NK-92 (cell line): Measurements from ENCODE around the gene SGMS2.
"Not testable (repeated sequence)": the region's sequence is repeated elsewhere in the genome, so short reads cannot be mapped to it uniquely, and the experiment has no call there.

Experiments used
- DNase-seq: peaks from one replicate; lab custom pipeline; 2025; ENCODE audit not compliant: unreplicated experiment; lab: John Stamatoyannopoulos, UW

SGMS2 gene

GRCh38 chr4:107863850-107864371 is 39.2 kb downstream of the SGMS2 start:
- no peak for DNase-seq

GRCh38 chr4:107866726-107867125 is 42.0 kb downstream of the SGMS2 start:
- no peak for DNase-seq

DNA sequence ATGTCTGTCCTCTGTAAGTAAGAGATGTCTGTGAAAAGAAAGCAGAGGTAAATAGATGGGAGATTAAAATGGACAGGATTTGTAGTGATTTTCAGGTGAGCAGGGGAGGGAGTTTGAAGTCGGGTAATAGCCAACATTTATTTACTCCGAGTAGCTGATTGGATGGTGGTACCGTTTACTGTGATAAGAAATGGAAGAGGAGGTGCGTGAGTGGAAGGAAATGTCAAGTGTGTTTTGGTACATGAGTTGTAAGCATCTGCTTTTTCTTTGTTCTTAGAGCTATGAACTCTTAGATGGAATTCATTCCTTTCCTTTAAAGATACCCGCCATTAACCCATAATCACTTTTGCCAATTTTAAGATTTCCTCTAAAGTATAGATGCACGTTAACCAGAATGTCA is 45.5 kb downstream of the SGMS2 start:
- DNase-seq = no peak

- no peak for DNase-seq
Observed at GRCh38 chr4:107870916-107871786, 46.4 kb downstream of the SGMS2 start.

GRCh38 chr4:107874024-107874423 is 49.3 kb downstream of the SGMS2 start:
- DNase-seq = no peak

DNA sequence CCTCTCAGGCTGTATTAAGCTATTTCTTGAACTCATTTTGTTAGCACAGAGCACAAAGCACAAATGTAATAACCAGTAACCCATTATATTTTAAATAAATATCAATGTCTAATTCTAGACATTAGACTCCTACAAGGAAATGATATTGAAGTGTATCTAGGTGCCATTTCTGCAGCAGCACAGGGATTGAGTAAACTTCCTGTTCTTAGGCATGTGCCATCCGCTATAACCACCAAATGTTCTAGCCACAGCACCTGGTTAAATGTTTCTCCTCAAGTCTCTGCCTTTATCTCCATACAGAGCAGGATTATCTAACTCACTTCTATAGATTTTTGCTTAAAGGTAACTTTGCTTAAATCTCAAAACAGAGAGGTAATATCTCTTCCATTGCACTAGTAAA is 51.4 kb downstream of the SGMS2 start:
- no peak for DNase-seq

GRCh38 chr4:107877361-107877760 is 52.6 kb downstream of the SGMS2 start:
- DNase-seq = no peak

DNA sequence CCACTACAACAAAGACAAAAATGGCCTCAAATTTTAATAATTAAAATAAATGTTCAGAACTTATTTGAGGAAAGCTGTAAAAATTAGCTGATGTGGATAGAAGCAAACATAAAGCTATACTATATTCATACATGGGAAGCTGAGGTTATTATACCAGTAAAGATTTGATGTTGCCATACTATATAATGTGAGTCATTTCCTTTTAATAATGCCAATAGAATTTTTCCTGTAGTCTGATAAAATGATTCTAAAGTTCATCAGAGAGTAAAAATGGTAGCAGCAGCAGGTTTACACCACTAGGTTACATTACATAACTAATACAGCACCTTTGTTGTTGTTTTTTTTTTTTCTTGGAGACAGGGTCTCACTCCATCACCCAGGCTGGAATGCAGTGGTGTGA is 61.1 kb downstream of the SGMS2 start:
- DNase-seq = no peak

DNA sequence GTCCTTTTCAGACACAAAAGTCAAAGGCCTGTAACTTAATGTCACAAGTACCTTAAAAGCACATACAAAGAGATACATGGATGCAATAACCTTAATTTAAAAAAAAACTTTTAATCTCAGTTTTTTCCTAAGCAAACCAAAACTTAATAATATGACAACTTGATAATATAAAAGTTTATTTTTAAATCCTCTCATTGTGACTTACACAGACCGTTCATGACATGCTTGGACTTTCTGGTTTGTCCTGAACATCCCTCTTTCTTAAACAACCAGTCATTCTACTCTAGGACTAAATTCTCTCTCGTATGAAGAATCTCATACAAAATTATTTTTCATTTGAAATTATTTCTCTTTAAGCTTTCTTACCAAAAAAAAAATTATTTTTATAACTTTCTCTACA is 63.5 kb downstream of the SGMS2 start:
- no peak for DNase-seq

DNA sequence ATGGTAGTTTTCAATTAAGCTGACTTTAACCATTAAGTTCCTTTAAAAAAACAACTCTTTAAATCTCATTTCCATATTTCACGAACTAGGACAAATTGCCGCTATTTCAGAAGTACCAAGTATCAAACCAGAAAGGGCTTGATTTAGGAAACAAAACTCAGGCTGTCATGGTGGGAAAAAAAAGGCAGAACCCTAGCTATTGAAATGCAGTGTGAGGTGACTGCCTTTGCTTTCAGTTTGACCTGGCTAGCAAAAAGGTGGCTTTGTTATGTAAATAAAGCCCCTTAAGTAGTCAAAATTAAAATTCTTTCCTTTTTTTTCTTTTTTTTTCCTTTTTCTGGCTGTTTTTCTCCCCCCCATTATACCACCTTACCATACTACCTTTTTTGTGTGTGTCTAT is 66.0 kb downstream of the SGMS2 start:
- no peak for DNase-seq

GRCh38 chr4:107891299-107891698 is 66.6 kb downstream of the SGMS2 start:
- no peak for DNase-seq

DNA sequence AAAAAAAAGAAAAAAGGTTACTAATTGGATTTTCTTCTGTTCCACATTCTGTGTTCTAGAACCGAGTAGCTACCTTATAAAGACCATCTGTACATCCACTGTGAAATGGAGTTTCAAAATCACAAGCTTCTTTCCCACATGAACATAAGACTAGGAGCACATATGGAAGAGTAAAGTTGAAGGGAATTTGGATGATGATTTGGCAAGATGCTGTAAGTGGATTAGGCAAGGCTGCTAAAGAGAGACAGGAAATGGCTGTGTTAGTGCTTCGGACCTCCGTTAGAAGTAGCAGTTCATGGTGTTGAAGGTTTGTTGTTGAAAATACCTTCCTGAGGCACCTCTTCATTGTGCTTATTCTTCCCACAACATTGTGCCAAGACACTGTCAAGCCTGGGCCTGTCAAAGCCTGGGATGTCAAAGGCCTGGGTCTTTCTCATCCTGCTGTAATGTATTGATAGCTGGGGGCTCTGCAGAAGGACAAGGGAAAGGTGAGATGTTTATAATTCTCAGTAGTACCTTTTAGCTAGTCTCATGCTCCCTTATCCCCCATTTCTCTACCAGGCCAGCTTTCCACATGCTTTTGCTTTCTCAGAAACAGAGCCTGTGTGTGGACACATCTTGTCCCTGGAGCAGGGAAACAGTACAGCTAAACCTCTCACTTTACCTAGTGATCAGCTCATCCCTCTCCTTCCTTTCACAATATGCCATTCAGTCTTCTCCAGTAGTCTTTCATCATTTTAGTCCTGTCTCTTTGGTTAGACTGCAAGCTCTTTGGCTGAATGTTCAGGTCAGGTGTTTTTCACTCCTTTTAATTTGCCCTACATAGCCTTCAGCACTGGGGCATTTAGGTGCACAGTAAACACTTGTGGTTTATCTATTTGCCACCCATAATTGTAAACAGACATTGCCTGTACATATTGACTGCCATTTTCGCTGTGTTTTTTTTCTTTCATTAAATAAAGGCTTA is 68.7 kb downstream of the SGMS2 start:
- no peak for DNase-seq

- DNase-seq = no peak
Observed at GRCh38 chr4:107894138-107894603, 69.4 kb downstream of the SGMS2 start.

- DNase-seq = no peak
Observed at GRCh38 chr4:107896158-107896645, 71.5 kb downstream of the SGMS2 start.

GRCh38 chr4:107896646-107897045 is 71.9 kb downstream of the SGMS2 start:
- DNase-seq = no peak

DNA sequence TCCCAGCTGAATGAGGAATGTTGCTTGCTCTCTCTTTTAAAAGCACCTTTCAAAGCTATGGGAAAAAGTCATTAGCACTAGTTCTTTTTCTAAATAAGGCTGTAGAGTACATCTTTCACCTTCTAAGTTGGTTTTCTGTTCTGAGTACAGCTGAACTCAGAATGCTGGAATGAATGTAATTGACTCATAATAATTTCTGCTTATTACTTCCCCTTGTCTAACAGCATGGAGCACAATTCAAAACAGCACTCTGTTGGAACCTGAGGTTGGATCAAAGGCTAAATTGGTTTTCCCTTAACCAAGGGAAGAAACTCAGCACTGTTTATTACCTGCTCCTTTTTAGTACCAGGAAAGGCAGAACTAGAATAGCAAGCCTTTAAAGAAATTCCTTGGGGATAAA is 73.1 kb downstream of the SGMS2 start:
- no peak for DNase-seq

GRCh38 chr4:107900067-107900466 is 75.3 kb downstream of the SGMS2 start:
- DNase-seq = no peak

GRCh38 chr4:107900508-107900907 is 75.8 kb downstream of the SGMS2 start:
- DNase-seq = no peak

- DNase-seq = no peak
Observed at GRCh38 chr4:107901213-107901934, 76.6 kb downstream of the SGMS2 start.

GRCh38 chr4:107902715-107903114 is 78.0 kb downstream of the SGMS2 start:
- DNase-seq = no peak

- not testable (repeated sequence) for DNase-seq
Observed at GRCh38 chr4:107905082-107905481, 80.3 kb downstream of the SGMS2 start.
